Measurements from ENCODE around the gene KLF3. TPM values are rescaled to one million over a fixed set of nuclear protein-coding genes. Genes with fewer than 3 reads are reported as not detected.
"Not testable (repeated sequence)": the region's sequence is repeated elsewhere in the genome, so short reads cannot be mapped to it uniquely, and the experiment has no call there.

The KLF3 gene
- total RNA-seq (2012; rRNA removed) = 8.3 and 9.4 TPM in 2 replicates

GRCh38 chr4:38663801-38664705, at the start of gene KLF3:
TSS of gene KLF3 (plus strand) at chr4:38664199. CDS start at chr4:38680626, 16,427 bp downstream.
- Histone ChIP-seq H3K4me2 (ENCODE audit: low read length) (peak within 1 kb of the TSS; percentile 96), H3K27me3 (ENCODE audit: control insufficient read depth, insufficient read depth, low read length) (no peaks in the 10 kb centered on the region), H3K4me1 (ENCODE audit: control insufficient read depth, insufficient read depth, low read length) (peaks cover 37% of the 10 kb centered on the region), H3K36me3 (ENCODE audit: insufficient read depth, low read length) (no peaks in the 10 kb centered on the region), H3K4me3 (ENCODE audit: low read length) (peak within 1 kb of the TSS; percentile 85), H3K9ac (ENCODE audit: low read depth, low read length) (peak within 1 kb of the TSS; percentile 95), H3K9me3 (replicated peaks; ENCODE audit: low read length) (no peaks in the 10 kb centered on the region)

GRCh38 chr4:38614231-38614630, 49.8 kb upstream of the KLF3 start:
- Histone ChIP-seq H3K27me3 (ENCODE audit: control insufficient read depth, insufficient read depth, low read length) (no peaks in the 10 kb centered on the region), H3K9ac (ENCODE audit: low read depth, low read length) (no peak overlapping the region), H3K4me3 (ENCODE audit: low read length) (no peak overlapping the region), H3K4me2 (ENCODE audit: low read length) (no peak overlapping the region), H3K4me1 (ENCODE audit: control insufficient read depth, insufficient read depth, low read length) (no peaks in the 10 kb centered on the region), H3K9me3 (replicated peaks; ENCODE audit: low read length) (no peaks in the 10 kb centered on the region), H3K36me3 (ENCODE audit: insufficient read depth, low read length) (no peaks in the 10 kb centered on the region)

- Histone ChIP-seq H3K36me3 (ENCODE audit: insufficient read depth, low read length) (no peaks in the 10 kb centered on the region), H3K9me3 (replicated peaks; ENCODE audit: low read length) (no peaks in the 10 kb centered on the region), H3K4me3 (ENCODE audit: low read length) (no peak overlapping the region), H3K27me3 (ENCODE audit: control insufficient read depth, insufficient read depth, low read length) (no peaks in the 10 kb centered on the region), H3K4me1 (ENCODE audit: control insufficient read depth, insufficient read depth, low read length) (no peaks in the 10 kb centered on the region), H3K9ac (ENCODE audit: low read depth, low read length) (no peak overlapping the region), H3K4me2 (ENCODE audit: low read length) (no peak overlapping the region)
Measured at GRCh38 chr4:38615847-38616246, 48.2 kb upstream of the KLF3 start.

GRCh38 chr4:38618505-38618904, 45.5 kb upstream of the KLF3 start:
- Histone ChIP-seq H3K9ac (ENCODE audit: low read depth, low read length) (no peak overlapping the region), H3K4me3 (ENCODE audit: low read length) (no peak overlapping the region), H3K4me1 (ENCODE audit: control insufficient read depth, insufficient read depth, low read length) (no peaks in the 10 kb centered on the region), H3K9me3 (replicated peaks; ENCODE audit: low read length) (no peaks in the 10 kb centered on the region), H3K27me3 (ENCODE audit: control insufficient read depth, insufficient read depth, low read length) (no peaks in the 10 kb centered on the region), H3K36me3 (ENCODE audit: insufficient read depth, low read length) (no peaks in the 10 kb centered on the region), H3K4me2 (ENCODE audit: low read length) (no peak overlapping the region)

DNA sequence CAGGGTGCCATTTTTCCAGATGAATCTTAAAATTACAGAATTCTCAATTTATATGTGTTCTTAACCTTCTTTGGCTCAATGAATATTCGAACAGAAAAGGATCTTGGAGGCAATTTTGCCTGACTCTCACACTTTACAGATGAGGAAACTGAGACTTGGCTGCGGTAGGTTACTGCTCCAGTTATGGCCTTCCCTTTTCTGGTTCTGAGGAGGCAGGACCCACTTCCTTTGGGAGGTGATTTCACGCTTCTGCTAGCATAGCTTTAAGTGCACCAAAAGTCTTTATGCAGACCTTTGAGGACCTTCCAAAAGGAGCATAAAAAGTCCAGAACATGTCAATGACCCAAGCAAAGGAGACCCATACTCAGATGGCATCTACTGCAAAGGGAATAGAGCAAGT, 44.7 kb upstream of the KLF3 start:
- Histone ChIP-seq H3K36me3 (ENCODE audit: insufficient read depth, low read length) (no peaks in the 10 kb centered on the region), H3K4me3 (ENCODE audit: low read length) (no peak overlapping the region), H3K4me1 (ENCODE audit: control insufficient read depth, insufficient read depth, low read length) (no peaks in the 10 kb centered on the region), H3K9me3 (replicated peaks; ENCODE audit: low read length) (no peaks in the 10 kb centered on the region), H3K27me3 (ENCODE audit: control insufficient read depth, insufficient read depth, low read length) (no peaks in the 10 kb centered on the region), H3K4me2 (ENCODE audit: low read length) (no peak overlapping the region), H3K9ac (ENCODE audit: low read depth, low read length) (no peak overlapping the region)

GRCh38 chr4:38620065-38620464, 43.9 kb upstream of the KLF3 start:
- Histone ChIP-seq H3K27me3 (ENCODE audit: control insufficient read depth, insufficient read depth, low read length) (no peaks in the 10 kb centered on the region), H3K9ac (ENCODE audit: low read depth, low read length) (no peak overlapping the region), H3K4me2 (ENCODE audit: low read length) (no peak overlapping the region), H3K4me1 (ENCODE audit: control insufficient read depth, insufficient read depth, low read length) (no peaks in the 10 kb centered on the region), H3K9me3 (replicated peaks; ENCODE audit: low read length) (no peaks in the 10 kb centered on the region), H3K4me3 (ENCODE audit: low read length) (no peak overlapping the region), H3K36me3 (ENCODE audit: insufficient read depth, low read length) (no peaks in the 10 kb centered on the region)

DNA sequence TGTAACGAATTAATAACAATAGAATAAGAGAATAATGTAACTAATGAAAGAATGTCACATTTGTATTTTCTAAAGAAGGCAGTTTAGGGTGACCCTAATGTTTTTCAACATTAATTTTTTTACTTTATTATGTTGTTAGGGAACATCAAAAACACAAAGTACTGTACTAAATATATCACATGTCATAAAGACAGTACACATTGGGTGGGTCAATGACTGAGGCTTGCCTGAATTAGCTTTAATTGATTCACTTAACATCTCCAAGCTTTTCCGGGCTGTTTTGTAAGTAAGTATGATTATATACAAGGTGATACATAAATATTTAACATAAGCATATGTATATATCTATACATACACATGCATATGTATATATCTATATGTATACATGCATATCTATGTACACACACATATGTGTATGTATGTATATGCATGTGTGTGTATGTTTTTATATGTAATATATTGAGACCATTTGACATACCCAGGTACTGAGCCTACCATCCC, 43.4 kb upstream of the KLF3 start:
- H3K4me1 ChIP-seq (ENCODE audit: control insufficient read depth, insufficient read depth, low read length) = no peaks in the 10 kb centered on the region
- no peak overlapping the region for H3K9ac ChIP-seq (ENCODE audit: low read depth, low read length)
- no peaks in the 10 kb centered on the region for H3K27me3 ChIP-seq (ENCODE audit: control insufficient read depth, insufficient read depth, low read length)
- H3K4me2 ChIP-seq (ENCODE audit: low read length) = no peak overlapping the region
- H3K9me3 ChIP-seq (replicated peaks; ENCODE audit: low read length) = no peaks in the 10 kb centered on the region
- no peaks in the 10 kb centered on the region for H3K36me3 ChIP-seq (ENCODE audit: insufficient read depth, low read length)
- H3K4me3 ChIP-seq (ENCODE audit: low read length) = no peak overlapping the region

DNA sequence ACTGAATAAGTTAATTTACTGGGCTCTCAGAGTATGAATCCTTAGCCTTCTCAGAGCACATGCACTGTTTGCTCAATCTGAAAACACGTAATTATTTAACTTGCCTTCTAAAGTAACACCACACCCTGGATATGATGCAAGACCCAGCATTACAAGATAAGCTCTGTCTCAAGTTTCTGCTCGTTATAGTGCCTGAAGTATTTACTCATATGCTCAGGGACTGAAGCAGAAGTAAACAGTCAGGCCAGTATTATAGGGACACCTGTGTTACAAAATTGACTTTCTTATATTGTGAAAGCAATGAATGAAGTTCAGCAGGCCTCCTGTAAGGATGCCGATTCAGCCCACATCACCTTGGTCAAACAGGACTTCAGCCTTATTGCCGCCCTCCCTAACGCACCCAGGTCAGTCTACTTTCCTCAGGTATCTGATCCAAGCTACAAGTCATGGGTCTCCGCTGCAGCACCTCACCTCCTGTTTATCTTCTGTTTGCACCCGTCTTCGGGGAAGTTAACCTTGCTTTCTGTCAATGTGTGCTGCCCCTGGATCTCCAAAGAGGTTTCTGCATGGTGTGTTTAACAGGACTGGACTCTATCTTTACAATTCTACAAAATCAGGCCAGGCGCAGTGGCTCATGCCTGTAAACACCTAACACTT, 42.8 kb upstream of the KLF3 start:
- Histone ChIP-seq H3K4me1 (ENCODE audit: control insufficient read depth, insufficient read depth, low read length) (no peaks in the 10 kb centered on the region), H3K4me2 (ENCODE audit: low read length) (no peak overlapping the region), H3K9me3 (replicated peaks; ENCODE audit: low read length) (no peaks in the 10 kb centered on the region), H3K9ac (ENCODE audit: low read depth, low read length) (no peak overlapping the region), H3K4me3 (ENCODE audit: low read length) (no peak overlapping the region), H3K36me3 (ENCODE audit: insufficient read depth, low read length) (no peaks in the 10 kb centered on the region), H3K27me3 (ENCODE audit: control insufficient read depth, insufficient read depth, low read length) (no peaks in the 10 kb centered on the region)

- Histone ChIP-seq H3K4me1 (ENCODE audit: control insufficient read depth, insufficient read depth, low read length) (no peaks in the 10 kb centered on the region), H3K4me3 (ENCODE audit: low read length) (no peak overlapping the region), H3K36me3 (ENCODE audit: insufficient read depth, low read length) (no peaks in the 10 kb centered on the region), H3K9me3 (replicated peaks; ENCODE audit: low read length) (no peaks in the 10 kb centered on the region), H3K9ac (ENCODE audit: low read depth, low read length) (no peak overlapping the region), H3K27me3 (ENCODE audit: control insufficient read depth, insufficient read depth, low read length) (no peaks in the 10 kb centered on the region), H3K4me2 (ENCODE audit: low read length) (no peak overlapping the region)
Measured at GRCh38 chr4:38621831-38622230, 42.2 kb upstream of the KLF3 start.

DNA sequence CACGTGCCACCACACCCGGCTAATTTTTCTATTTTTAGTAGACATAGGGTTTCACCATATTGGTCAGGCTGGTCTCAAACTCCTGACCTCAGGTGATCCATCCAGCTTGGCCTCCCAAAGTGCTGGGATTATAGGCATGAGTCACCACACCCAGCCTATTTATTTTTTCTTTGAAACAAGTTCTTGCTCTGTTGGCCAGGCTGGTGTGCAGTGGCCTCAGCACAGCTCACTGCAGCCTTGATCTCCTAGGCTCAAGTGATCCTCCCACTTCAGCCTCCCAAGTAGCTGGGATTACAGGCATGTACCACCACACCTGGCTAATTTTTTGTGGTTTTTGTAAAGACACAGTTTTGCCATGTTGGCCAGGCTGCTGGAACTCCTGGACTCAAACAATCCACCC, 41.7 kb upstream of the KLF3 start:
- not testable (repeated sequence) for H3K9ac ChIP-seq (ENCODE audit: low read depth, low read length); H3K27me3 ChIP-seq (ENCODE audit: control insufficient read depth, insufficient read depth, low read length); H3K4me1 ChIP-seq (ENCODE audit: control insufficient read depth, insufficient read depth, low read length); H3K4me3 ChIP-seq (ENCODE audit: low read length); H3K9me3 ChIP-seq (replicated peaks; ENCODE audit: low read length); H3K36me3 ChIP-seq (ENCODE audit: insufficient read depth, low read length); H3K4me2 ChIP-seq (ENCODE audit: low read length)

GRCh38 chr4:38623260-38623659, 40.7 kb upstream of the KLF3 start:
- Histone ChIP-seq H3K27me3 (ENCODE audit: control insufficient read depth, insufficient read depth, low read length) (no peaks in the 10 kb centered on the region), H3K4me1 (ENCODE audit: control insufficient read depth, insufficient read depth, low read length) (no peaks in the 10 kb centered on the region), H3K9me3 (replicated peaks; ENCODE audit: low read length) (no peaks in the 10 kb centered on the region), H3K4me3 (ENCODE audit: low read length) (no peak overlapping the region), H3K4me2 (ENCODE audit: low read length) (no peak overlapping the region), H3K36me3 (ENCODE audit: insufficient read depth, low read length) (no peaks in the 10 kb centered on the region), H3K9ac (ENCODE audit: low read depth, low read length) (no peak overlapping the region)

All from skeletal muscle satellite cell (primary cell).